PC-9 (cell line): ENCODE results near the gene COQ9. TPM values are rescaled to one million over a fixed set of nuclear protein-coding genes. Genes with fewer than 3 reads are reported as not detected.
"Not testable (repeated sequence)": the region's sequence is repeated elsewhere in the genome, so short reads cannot be mapped to it uniquely, and the experiment has no call there.

Source experiments
- Bru-seq: library from RNA; stranded (reverse); fragments of 400-500 nt; gene quantifications from one replicate; lab custom pipeline; 2021; lab: Mats Ljungman, UMichigan
- BruChase-seq, 2 experiments: library from RNA; stranded (reverse); fragments of 400-500 nt; gene quantifications; one replicate each; lab custom pipeline; 2021; lab: Mats Ljungman, UMichigan
- BruUV-seq: library from RNA; stranded (reverse); fragments of 400-500 nt; replicated peaks from 2 replicates; lab custom pipeline; 2021; lab: Mats Ljungman, UMichigan
- CTCF ChIA-PET: fragments of 300-600 bp; sonication (Branson Sonifier 250); formaldehyde crosslinking; loops from one replicate; lab custom pipeline; 2022; ENCODE audit warnings: antibody characterized with exemption; lab: Charles Lee
- POLR2A ChIA-PET: fragments of 300-600 bp; sonication (Branson Sonifier 250); formaldehyde crosslinking; loops from one replicate; lab custom pipeline; 2022; ENCODE audit warnings: antibody characterized with exemption; ENCODE audit not compliant: unreplicated experiment; lab: Charles Lee
- DNase-seq, 2 experiments: peaks; one replicate each; pipeline versions ENCODE4 v3.0.0 to v3.0.0-alpha.2; 2015 to 2022; ENCODE audit warnings: mixed read lengths in 1 of 2
- H2AFZ ChIP-seq: fragments of 200-600 bp; sonication (generic); 2 replicates; pipeline ENCODE4 v1.8.1; 2017; ENCODE audit warnings: antibody characterized with exemption
- H3F3A ChIP-seq: fragments of 200-600 bp; sonication (generic); 2 replicates; pipeline ENCODE4 v1.8.1; 2017; ENCODE audit warnings: antibody characterized with exemption, mild to moderate bottlenecking, low read depth; ENCODE audit not compliant: insufficient read depth
- H3K27ac ChIP-seq: fragments of 200-600 bp; sonication (generic); 2 replicates; pipeline ENCODE4 v1.6.1; 2016; ENCODE audit warnings: mixed run types
- H3K27me3 ChIP-seq: fragments of 200-600 bp; sonication (generic); 2 replicates; pipeline ENCODE4 v1.6.1; 2016; ENCODE audit warnings: low read depth, mixed run types; ENCODE audit not compliant: insufficient read depth
- H3K36me3 ChIP-seq: fragments of 200-600 bp; sonication (generic); 2 replicates; pipeline ENCODE4 v1.6.1; 2016; ENCODE audit warnings: low read depth, mixed run types
- H3K4me1 ChIP-seq: fragments of 200-600 bp; sonication (generic); replicated peaks from 2 replicates; pipeline ENCODE4 v1.6.1; 2016; ENCODE audit warnings: mixed run types; ENCODE audit not compliant: insufficient read depth
- H3K4me2 ChIP-seq: fragments of 200-600 bp; sonication (generic); 2 replicates; pipeline ENCODE4 v1.6.1; 2017; ENCODE audit warnings: mixed run types
- H3K4me3 ChIP-seq: fragments of 200-600 bp; sonication (generic); 2 replicates; pipeline ENCODE4 v1.6.1; 2016; ENCODE audit warnings: mixed run types
- H3K79me2 ChIP-seq: fragments of 200-600 bp; sonication (generic); 2 replicates; pipeline ENCODE4 v1.6.1; 2017; ENCODE audit warnings: low read depth, mixed run types
- H3K9me2 ChIP-seq: fragments of 200-600 bp; sonication (generic); 2 replicates; pipeline ENCODE4 v1.8.1; 2017; ENCODE audit warnings: mild to moderate bottlenecking; ENCODE audit not compliant: insufficient read depth
- H3K9me3 ChIP-seq: fragments of 200-600 bp; sonication (generic); 2 replicates; pipeline ENCODE4 v1.8.1; 2016; ENCODE audit warnings: low read depth; ENCODE audit not compliant: insufficient read depth
- H4K20me1 ChIP-seq: fragments of 200-600 bp; sonication (generic); 2 replicates; pipeline ENCODE4 v1.8.1; 2017; ENCODE audit not compliant: insufficient read depth
- CTCF ChIP-seq: fragments of 200-600 bp; sonication (generic); conservative IDR thresholded peaks from 2 replicates; pipeline ENCODE4 v1.6.1; 2017; ENCODE audit warnings: mixed run types, antibody characterized with exemption, mild to moderate bottlenecking, moderate library complexity
- EZH2 ChIP-seq: fragments of 200-600 bp; sonication (generic); IDR thresholded peaks from 2 replicates; pipeline ENCODE4 v1.8.0; 2017; ENCODE audit warnings: antibody characterized with exemption, low read depth
- intact Hi-C: fragments of 100-400 bp; cut with micrococcal nuclease; formaldehyde crosslinking; loops from one replicate; pipeline ENCODE4 v1.10.0; 2022; ENCODE audit not compliant: unreplicated experiment
- long read RNA-seq: library from polyadenylated mRNA; stranded (forward); transcript quantifications from one replicate; pipeline ENCODE4 v2.0.0, GENCODE V29; 2022
- total RNA-seq: library from RNA; stranded (reverse); gene quantifications from 2 replicates; pipeline ENCODE4 v1.2.3, GENCODE V29; 2021

Gene COQ9
- 53.5 and 58.3 TPM in 2 replicates for total RNA-seq
- Bru-seq, nascent RNA = percentile 68 among the genes with signal in this experiment
- percentile 75 among the genes with signal in this experiment for BruChase-seq, experiment 1, labeled RNA remaining after a 2-hour chase
- percentile 77 among the genes with signal in this experiment for BruChase-seq, experiment 2, labeled RNA remaining after a 6-hour chase
- long read RNA-seq, transcript COQ9-201 (9 exons, 1,677 nt) = major isoform, 162 of 198 reads
- long read RNA-seq, partial matches to known transcripts = 13 of 198 reads
- long read RNA-seq, other reads (novel, unspliced or antisense) = 19 of 198 reads

GRCh38 chr16:57447186-57447962 lies at the start of gene COQ9, which contains the start of gene CIAPIN1:
COQ9 (plus strand) TSS chr16:57447479; CDS start chr16:57447506, 27 bp downstream.
CIAPIN1 (minus strand) TSS chr16:57447385; CDS start chr16:57440928, 6,457 bp downstream.
- CTCF ChIA-PET = interaction anchor here (0.9 kb wide), 1 partner anchor 15 kb away, joined by 4 read pairs; the partner anchor contains the start of gene POLR2C
- peak within 1 kb of the TSS; percentile 53 for H3K27ac ChIP-seq
- intact Hi-C loops = no loop called here
- no peaks in the 10 kb centered on the region for H3K9me3 ChIP-seq
- H3K4me1 ChIP-seq = peaks cover 14% of the 10 kb centered on the region
- H3K9me2 ChIP-seq = no peaks in the 10 kb centered on the region
- H3K4me2 ChIP-seq = peak within 1 kb of the TSS; percentile 88
- POLR2A ChIA-PET = interaction anchor here (0.5 to 1.0 kb wide), 5 partner anchors 15 to 1288 kb away, joined by 3 to 6 read pairs (median 5); partner anchors contain the start of gene POLR2C
- H3K27me3 ChIP-seq = no peaks in the 10 kb centered on the region
- peaks cover 8% of the 10 kb centered on the region; the same call in 1 of the 2 replicates for H3K36me3 ChIP-seq
- no TSS peak for BruUV-seq
- TF ChIP-seq EZH2 (no peak), CTCF (no peak)
- DNase-seq = peak; percentile 86 to 88
- peak within 1 kb of the TSS; percentile 87 for H3K4me3 ChIP-seq
- H2AFZ ChIP-seq = peak within 1 kb of the TSS; percentile 88
- peaks cover 53% of the 10 kb centered on the region for H3K79me2 ChIP-seq
- no peaks in the 10 kb centered on the region for H3F3A ChIP-seq
- H4K20me1 ChIP-seq = no peaks in the 10 kb centered on the region

- H3K27ac ChIP-seq, DNase-seq, H4K20me1 ChIP-seq, POLR2A ChIA-PET, H3K79me2 ChIP-seq, H3K4me3 ChIP-seq, intact Hi-C loops, H3K27me3 ChIP-seq, H3K9me3 ChIP-seq, CTCF ChIA-PET, H3K36me3 ChIP-seq, H2AFZ ChIP-seq, H3K9me2 ChIP-seq, BruUV-seq, H3K4me2 ChIP-seq: not testable (repeated sequence)
- peaks cover 25% of the 10 kb centered on the region for H3K4me1 ChIP-seq
- peaks cover 26% of the 10 kb centered on the region for H3F3A ChIP-seq
Observed at GRCh38 chr16:57397493-57397892, 49.8 kb upstream of the COQ9 start.

GRCh38 chr16:57401943-57402640 lies 45.2 kb upstream of the COQ9 start:
- no peak overlapping the region for H3K4me3 ChIP-seq
- no peak overlapping the region for H2AFZ ChIP-seq
- H3K4me2 ChIP-seq = no peak overlapping the region
- CTCF ChIA-PET = no interaction called here
- POLR2A ChIA-PET = no interaction called here
- no TSS peak for BruUV-seq
- no peaks in the 10 kb centered on the region for H3K9me3 ChIP-seq
- no peaks in the 10 kb centered on the region for H3K4me1 ChIP-seq
- H4K20me1 ChIP-seq = no peaks in the 10 kb centered on the region
- H3K9me2 ChIP-seq = no peaks in the 10 kb centered on the region
- DNase-seq = no peak
- H3K27ac ChIP-seq = no peak overlapping the region
- intact Hi-C loops = no loop called here
- H3K27me3 ChIP-seq = peaks cover 4% of the 10 kb centered on the region; the same call in 1 of the 2 replicates
- H3F3A ChIP-seq = peaks cover 3% of the 10 kb centered on the region; the same call in 1 of the 2 replicates
- no peaks in the 10 kb centered on the region for H3K79me2 ChIP-seq
- H3K36me3 ChIP-seq = no peaks in the 10 kb centered on the region
- TF ChIP-seq EZH2 (no peak), CTCF (no peak)
